ENCODE data around the gene ADGRA3.

The ADGRA3 gene

DNA sequence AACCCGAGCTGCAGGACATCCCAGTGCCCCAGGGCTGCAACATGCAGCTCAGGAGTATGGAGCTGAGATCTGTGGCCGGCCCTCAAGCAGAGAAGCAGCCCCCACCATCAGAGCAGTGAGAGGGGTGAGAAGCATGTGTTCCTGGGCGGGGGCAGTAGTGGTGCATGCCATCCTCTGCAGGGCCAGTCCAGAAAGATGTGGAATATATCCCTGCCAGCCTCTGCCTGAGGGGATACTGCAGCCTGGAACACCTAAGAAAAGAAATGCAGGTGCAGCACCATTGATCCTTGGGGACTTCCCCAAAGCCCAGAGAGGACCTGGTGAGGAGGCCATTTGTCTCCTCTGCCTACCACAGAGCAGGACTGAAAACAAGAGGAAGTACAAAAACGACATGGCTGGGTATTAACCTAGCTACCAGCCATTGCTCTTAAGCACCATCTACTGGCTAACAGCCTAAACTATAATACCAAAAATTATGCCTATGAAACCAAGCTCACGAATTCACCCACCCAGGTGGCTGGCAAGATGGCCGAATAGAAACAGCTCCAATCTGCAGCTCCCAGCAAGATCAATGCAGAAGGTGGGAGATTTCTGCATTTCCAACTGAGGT is 158.8 kb downstream of the ADGRA3 start:
- DNase-seq (ENCODE audit: low read depth) = no peak

DNA sequence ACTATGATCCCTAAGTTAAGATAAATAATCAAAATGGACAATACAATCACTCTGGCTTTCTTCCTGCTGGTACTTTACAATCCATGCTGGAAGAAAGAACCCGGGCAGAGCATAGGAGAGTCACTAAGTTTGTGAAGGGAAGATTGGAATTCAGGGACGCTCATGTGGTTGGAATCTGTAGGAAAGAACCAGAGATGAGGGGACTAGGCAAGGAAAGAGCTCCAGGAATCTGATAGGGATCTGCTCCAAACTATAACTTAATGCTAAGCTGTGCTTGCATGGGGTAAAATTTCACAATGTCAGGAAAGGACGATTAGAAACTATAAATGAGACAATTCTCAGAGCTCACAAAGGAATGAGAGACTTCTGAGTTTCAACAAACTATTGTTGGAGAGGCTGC is 167.5 kb downstream of the ADGRA3 start:
- DNase-seq (ENCODE audit: low read depth) = no peak

DNA sequence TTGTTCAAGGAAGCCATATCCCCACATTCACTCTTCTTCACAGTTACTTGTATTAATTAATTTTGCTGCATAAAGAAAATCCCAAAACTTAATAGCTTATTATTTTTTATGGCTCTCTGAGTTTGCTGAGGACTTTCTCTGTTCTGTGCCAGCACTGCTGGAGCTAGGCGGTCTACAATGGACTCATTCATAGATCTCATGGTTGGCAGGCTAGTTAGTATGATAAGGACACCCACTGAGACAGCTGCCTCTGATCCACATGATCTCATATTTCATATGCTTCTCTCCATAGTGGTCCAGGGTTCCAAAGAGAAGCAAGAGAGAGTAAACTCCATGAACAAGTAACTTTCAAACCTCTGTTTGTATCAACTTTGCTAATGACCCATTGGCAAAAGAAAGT is 170.2 kb downstream of the ADGRA3 start:
- DNase-seq (ENCODE audit: low read depth) = no peak

DNA sequence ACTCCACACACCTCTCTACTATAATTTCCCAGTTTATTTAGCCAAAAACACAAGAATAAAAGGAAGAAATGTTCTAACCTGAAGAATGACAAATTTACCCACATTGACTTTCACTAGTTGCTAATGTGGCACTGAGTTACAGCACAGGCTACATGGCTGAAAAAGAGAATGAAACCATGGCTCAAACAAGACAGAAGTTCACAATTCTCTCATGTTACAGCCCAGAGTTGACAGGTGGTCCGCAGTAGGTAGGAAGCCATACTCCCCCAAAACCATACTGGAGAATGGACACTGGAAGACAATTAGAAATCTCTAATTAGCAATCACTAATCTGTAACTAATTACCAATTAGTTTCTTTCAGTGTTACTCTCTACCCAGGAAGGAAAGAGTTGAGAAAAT is 170.8 kb downstream of the ADGRA3 start:
- DNase-seq (ENCODE audit: low read depth) = no peak

DNA sequence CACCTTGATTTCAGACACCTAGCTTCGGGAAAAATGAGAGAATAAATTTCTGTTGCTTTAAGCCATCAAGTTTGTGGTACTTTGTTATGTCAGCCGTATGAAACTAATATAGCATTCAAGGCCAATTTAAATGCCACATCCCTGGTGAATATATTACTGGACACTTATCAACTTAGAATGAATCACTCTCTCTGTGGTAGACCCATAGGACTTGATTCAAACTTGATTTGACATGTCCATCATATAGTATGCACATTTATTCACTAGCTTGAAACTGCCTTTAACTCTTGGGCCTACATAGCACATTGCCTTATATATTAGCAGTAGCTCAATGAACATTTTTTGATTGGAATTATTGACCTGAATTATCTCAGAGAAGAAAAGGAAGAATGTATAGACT is 172.3 kb downstream of the ADGRA3 start:
- DNase-seq (ENCODE audit: low read depth) = no peak

- DNase-seq (ENCODE audit: low read depth) = no peak
Measured at GRCh38 chr4:22339491-22339890, 176.4 kb downstream of the ADGRA3 start.

- DNase-seq (ENCODE audit: low read depth) = no peak
Measured at GRCh38 chr4:22338796-22339195, 177.1 kb downstream of the ADGRA3 start.
